Measurements from ENCODE around the gene RBAK. TPM values are rescaled to one million over a fixed set of nuclear protein-coding genes. Genes with fewer than 3 reads are reported as not detected.

The RBAK gene
- polyA plus RNA-seq, 2 of the 4 experiments (the other 2 are of a cell fraction) = 6.8 to 11.2 TPM

GRCh38 chr7:5001003-5001402, 44.7 kb upstream of the RBAK start:
- no peaks in the 10 kb centered on the region for H3K9me3 ChIP-seq
- WGBS (ENCODE audit: missing lambda C conversion rate) = 94% methylated on average over 4 of the region's 4 CpGs
- no peak overlapping the region for H3K4me3 ChIP-seq
- no peak for ATAC-seq
- CTCF ChIA-PET = interaction anchor here (0.7 to 1.3 kb wide), 3 partner anchors 27 to 124 kb away, joined by 3 read pairs; no protein-coding TSS in a partner anchor
- POLR2A ChIA-PET = interaction anchor here (0.6 kb wide), 1 partner anchor 87 kb away, joined by 4 read pairs; no protein-coding TSS in a partner anchor
- H3K27ac ChIP-seq = no peak overlapping the region
- FAIRE-seq = no peak
- TF ChIP-seq HEYL (CRISPR knock-in tag; IDR thresholded peaks at IDR 0.05) (no peak), GATA3 (IDR thresholded peaks at IDR 0.05; ENCODE audit: borderline replicate concordance) (no peak), JUN (IDR thresholded peaks at IDR 0.05) (no peak), HOXB13 (CRISPR knock-in tag; IDR thresholded peaks at IDR 0.05; ENCODE audit: low read depth) (no peak), PBX3 (IDR thresholded peaks at IDR 0.05) (no peak), RNF2 (IDR thresholded peaks at IDR 0.05; ENCODE audit: borderline replicate concordance, low read depth) (no peak), ZSCAN20 (CRISPR knock-in tag; IDR thresholded peaks at IDR 0.05) (no peak), MAX (IDR thresholded peaks at IDR 0.05) (no peak), REST (IDR thresholded peaks at IDR 0.05) (no peak), RFX5 (IDR thresholded peaks at IDR 0.05) (no peak), POLR2AphosphoS2 (conservative IDR thresholded peaks at IDR 0.05; ENCODE audit: low read length) (no peak), ZC3H11A (IDR thresholded peaks at IDR 0.05) (no peak), POLR2A (IDR thresholded peaks at IDR 0.05; ENCODE audit: low read length) (no peak), KDM5A (IDR thresholded peaks at IDR 0.05) (no peak), USF2 (IDR thresholded peaks at IDR 0.05) (no peak), HOXB5 (CRISPR knock-in tag; IDR thresholded peaks at IDR 0.05) (no peak), TFCP2L1 (CRISPR knock-in tag; IDR thresholded peaks at IDR 0.05) (no peak), CBX8 (IDR thresholded peaks at IDR 0.05) (no peak)
- H3K4me2 ChIP-seq = no peak overlapping the region
- DNase-seq (ENCODE audit: low read depth in 1 of 2, low spot score in 1 of 2) = no peak
- no peaks in the 10 kb centered on the region for H3K4me1 ChIP-seq

- WGBS (ENCODE audit: missing lambda C conversion rate) = 96% methylated on average over 5 of the region's 5 CpGs
- no peak for FAIRE-seq
- ChIA-PET POLR2A (no interaction called here), CTCF (no interaction called here)
- no peak overlapping the region for H3K4me3 ChIP-seq
- no peak overlapping the region for H3K4me2 ChIP-seq
- H3K27ac ChIP-seq = no peak overlapping the region
- no peak for ATAC-seq
- H3K9me3 ChIP-seq = no peaks in the 10 kb centered on the region
- TF ChIP-seq EP300 (IDR thresholded peaks at IDR 0.05) (no peak), BCL3 (IDR thresholded peaks at IDR 0.05) (no peak)
- no peaks in the 10 kb centered on the region for H3K4me1 ChIP-seq
- DNase-seq (ENCODE audit: low read depth in 1 of 2, low spot score in 1 of 2) = no peak
Observed at GRCh38 chr7:5001911-5002310, 43.7 kb upstream of the RBAK start.
